Measurements from ENCODE around the gene MRPL10.

The MRPL10 gene

DNA sequence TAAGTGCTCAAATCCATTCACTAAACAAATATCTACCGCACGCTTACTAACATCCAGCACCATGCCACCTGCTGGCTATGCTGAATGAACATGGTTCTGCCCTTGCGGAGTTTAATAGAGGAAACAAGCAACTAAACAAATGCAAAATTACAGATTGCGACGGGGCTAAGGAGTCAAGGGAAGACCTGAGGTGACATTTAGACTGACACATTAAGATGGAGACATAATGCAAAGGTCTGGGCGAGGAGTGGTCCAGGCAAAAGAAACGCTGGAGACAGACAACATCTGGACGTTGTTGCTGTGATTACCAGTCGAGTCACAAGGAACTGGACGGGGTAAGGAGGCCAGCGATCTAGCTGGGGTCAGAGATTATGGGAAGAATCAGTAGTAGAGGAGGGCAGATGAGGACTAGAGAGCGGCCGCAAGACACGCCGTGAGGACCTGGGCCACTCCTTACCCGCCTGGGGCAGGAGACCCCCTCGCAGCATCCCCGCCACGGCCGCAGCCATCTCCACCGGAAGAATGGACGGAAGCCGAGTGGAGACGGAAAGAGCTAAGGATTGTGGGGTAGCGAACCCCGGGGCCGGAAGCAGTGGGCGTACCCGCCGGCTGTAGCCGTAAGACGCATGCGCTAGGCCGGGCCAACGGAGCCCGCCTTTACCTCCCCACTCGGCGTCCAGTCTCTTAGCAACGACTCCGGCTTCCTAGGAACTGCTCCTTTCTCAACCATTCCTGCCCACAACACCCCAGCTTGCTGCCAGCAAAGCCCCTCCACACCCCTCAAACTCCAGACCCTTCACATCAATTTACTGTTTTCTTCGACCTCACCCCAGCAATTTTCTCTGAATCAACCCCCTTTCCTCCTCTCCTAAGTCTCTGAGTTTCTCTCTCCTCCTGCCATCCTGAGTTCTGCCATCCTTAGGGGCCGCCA is at the start of gene MRPL10, which contains the start of gene LRRC46:
Gene MRPL10, minus strand, starts transcription at position 539 of the 931 bp plus-strand sequence. Its CDS starts 30 bp downstream, at position 509.
Gene LRRC46, plus strand, starts transcription at position 668 of the 931 bp plus-strand sequence. CDS start 320 bp downstream, outside the sequence.
- DNase-seq: peak; percentile 72 to 95 (median 86)

DNA sequence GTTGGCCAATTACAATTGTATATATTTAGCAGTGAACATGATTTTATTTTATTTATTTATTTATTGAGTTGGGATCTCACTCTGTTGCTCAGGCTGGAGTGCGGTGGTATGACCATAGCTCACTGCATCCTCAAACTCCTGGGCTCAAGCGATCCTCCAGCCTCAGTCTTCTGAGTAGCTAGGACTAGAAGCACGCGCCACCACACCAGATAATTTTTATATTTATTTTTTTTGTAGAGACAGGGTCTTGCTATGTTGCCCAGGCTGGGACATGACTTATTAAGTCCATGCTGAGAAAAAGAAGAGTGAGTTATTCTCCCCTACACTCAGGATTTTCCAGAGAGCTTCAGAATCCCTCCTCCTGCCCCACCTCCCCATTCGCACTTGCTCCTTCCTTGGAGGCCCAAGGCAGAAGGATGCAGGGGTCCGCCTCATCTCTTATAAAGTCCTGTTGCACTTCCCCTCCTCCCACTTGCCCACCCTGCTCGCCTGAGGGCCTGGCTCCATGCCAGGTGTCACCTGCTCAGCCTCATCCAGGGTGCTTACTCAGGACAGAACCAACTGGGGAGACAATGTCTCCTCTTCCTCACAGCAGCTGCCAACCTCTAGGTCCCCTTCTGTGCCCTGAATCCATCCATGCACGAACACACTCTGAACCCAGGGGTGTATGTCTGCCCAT is 48.6 kb upstream of the MRPL10 start:
- DNase-seq: no peak

DNA sequence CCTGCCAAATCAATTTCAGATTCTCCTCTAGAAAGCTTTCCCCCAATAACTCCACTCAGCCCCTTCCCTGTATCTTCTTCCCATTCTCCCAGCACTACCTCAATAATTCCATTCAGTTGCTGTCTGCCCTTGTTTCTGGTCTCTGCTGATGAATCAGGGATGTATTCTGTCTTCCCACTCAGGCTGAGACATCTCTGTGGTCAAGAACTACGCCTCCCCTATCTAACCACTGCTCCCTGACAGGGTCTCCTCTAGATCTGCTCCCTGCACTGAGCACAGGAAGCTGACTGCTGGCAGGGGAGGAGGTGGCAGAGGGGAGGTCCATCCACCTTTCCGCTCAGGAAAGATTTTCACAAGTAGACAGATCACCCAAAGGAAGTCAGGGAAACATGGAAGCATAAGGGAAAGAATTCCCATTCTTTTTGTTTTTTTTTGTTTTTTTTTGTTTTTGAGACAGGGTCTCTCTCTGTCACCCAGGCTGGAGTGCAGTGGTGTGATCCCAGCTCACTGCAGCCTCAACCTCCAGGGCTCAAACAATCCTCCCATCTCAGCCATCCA is 47.8 kb upstream of the MRPL10 start:
- DNase-seq: no peak

DNA sequence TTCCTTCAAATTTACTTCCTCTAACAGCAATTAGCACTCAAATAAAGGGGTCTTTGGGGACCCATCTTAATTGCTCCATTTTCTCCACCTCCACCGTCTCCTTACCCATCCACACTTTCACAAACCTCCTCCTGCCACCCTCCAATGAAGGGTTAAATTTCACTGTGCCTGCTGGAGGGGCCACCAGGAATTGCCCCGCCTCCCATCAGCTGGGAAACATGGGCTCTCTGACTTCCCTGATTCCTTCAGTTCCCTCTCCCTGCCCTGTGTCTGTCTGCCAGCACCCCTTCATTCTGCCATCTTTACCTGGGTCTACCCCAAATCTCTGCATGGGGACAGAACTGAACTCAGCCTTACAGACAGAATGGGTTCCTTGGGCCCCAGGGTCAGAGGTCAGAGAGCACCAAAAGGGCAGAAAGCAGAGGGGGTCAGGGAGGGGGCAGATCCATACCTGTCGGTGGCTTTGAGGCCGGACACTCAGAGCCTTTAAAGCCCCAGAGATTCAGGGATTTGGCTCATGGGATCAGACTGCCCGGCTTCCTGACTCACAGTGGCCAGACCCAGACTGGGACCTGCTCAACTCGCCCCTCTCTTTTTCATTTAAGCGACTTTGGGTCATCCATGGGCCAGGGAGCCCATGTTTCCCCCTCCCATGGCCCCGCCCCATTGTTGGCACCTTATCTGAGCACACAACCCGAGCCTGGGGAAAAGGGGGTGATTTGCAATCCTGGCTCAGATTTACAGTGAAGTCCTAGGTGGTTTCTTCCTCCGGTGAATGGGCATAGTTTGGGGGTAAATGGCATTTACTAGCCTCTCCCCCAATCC is 47.1 kb upstream of the MRPL10 start:
- DNase-seq: no peak

DNA sequence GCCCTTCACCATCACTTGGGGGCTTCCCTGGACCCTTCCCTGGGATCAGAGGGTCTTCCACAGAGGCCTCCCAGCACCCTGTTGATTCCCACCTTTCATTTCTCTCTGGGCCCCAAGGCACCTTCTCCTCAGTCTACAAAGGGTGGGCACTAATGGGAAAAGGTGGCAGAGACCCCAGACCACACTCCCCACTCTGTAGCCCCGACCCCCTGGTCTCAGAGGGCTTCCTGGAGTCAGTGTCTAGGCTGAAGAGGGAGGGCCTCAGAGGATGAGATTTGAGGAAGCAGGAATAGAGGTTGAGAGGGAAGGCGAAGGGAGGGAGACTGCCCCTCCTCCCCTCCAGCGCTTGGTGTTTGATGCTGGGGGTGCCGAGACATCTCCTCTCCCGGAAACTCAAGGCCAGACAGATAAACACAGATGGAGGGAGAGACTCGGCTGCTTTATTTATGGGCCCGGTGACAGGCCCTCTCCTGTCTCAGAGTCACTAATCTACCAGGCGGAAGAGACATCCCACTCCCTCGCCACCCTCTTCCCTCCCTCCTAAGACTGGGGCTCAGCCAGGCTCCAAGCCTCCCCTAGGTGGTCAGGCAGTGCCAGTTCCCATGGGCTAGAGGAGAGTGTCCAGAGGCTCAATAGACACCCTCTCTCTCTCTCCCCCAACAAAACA is 46.2 kb upstream of the MRPL10 start:
- no peak for DNase-seq

DNA sequence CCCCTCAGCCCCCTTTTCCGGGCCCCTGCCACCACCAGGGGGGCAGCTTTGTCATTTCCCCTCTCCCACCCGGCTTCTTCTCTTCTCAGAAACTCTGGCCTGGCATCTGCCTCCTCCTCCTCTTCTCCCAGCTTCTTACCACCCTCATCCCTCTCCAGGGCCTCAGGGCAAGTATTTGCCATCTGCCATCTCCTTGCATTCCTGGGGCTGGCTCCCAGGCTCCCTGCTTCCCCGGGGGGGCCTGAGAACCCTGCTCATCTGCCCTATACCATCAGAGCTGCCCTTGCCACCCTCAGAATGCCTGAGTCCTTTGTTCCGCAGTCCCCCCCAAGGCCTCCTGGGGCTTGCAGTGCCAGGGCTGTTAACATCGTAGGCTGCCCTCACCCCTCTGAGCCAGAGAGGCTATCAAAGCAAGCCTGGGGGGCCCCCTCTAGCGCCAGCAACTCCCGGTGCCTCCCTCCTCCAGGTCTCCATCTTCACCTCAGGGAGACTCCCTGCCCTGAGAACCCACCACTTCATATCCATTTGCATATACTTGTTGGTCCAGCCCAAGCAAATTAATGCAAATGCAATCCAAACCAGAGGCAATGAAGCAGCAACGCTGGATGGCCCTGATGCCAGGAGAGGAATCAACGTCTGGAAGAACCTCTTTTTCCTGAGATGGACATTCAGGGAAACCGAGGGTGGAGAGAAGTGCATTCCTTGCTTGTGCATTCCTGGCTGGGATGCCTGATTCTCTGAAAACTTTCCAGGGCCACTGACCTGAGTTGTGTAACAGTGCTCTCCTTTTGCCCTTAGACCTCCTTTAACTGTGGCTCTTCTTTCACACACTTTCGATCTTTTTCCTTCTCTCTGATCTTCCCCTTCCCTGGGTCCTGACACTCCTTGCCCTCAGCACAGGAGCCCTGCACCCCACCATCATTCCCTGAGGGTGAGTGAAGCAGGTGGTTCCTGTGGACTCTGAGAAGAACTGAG is 44.0 kb upstream of the MRPL10 start:
- no peak for DNase-seq

DNA sequence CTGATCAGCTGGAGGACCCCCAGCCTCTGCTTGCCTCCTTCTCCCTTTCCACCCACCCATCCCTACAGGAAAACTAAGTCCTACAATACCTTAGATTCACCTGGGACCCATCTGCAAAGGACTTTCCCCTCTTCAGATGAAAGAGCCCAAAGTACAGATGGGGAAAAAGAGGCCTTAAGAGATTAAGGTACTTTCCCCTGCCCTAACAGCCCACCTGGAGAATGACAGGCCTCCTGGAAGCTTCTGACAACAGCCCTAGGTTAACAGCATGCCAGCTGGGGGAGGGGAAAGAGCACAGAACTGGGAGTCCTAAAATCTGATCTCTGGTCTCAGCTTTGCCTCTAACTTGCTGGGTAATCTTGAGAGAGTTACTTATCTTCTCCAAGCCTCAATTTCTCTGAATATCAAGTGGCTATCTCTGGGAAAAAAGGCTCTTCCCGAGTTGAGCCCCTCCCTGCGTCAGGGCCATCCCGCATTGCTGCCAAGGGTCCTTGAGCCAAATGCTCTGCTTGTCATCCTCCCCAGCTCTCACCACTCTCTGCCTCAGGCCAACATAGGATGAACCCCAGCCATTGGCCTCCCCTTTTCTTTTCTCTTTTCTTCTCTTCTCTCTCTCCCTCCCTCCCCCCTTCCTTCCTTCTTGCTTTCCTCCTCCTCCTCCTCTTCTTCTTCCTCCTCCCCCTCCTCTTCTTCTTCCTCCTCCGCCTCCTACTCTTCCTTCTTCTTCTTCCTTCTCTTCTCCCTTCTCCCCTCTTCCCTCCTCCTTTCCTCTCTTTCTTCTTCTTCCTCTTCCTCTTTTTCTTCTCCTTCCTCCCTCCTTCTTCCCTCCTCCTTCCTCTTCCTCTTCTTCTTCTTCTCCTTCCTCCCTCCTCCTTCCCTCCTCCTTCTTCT is 42.1 kb upstream of the MRPL10 start:
- DNase-seq: no peak

DNA sequence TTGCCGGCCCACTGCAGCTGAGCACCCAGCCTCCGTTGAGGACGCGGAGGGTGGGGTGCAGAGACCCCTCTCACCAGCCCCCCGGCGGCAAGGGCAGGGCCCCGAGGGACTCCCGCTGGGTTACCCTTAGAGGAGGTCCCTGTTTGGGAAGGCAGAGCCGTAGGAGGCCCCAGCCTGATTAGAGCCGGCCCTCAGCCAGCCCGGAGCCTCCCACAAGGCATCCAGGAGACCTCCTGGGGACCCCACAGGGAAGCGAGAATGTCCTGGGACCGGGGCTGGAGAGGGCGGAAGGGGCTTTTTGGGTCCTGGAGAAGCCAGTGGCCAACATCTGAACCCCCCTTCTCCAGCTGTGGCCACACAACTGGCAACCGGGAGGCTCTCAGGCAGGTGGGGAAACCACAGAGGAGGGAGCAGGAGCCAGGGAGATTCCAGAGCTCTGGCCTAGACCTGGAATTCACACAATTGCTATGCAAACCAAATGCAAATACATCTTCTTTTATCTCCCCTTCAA is 41.4 kb upstream of the MRPL10 start:
- DNase-seq: no peak

DNA sequence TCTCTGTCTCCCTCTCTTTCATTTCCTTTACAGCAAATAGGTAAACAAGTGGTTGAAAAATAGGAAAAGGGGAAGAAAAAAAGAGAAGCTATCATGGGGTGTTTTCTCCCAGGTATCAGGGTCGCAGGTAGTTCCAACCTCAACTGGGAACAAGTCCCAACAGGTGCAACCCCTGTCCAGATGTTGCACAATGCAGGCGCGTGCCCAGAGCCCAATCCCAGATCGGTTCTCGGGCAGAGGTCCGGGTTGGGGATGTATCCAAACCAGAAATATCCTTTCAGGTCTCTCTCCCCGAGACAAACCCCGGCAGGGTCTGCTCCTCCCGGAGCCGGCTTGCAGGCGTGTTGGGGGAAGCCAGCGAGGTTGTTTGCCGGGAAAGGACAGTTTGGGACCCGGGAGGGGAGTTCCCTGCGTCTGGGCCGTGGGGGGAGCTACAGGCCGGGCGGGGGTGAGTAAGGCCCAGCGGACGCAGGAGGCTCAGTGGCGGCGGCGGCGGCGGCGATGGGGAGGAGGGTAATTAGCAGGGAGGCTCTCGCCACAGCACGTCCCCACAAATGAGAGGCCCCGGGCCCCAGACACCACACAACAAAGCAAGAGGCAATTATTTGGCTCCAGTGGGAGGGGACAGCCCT is 40.8 kb upstream of the MRPL10 start:
- DNase-seq: no peak

DNA sequence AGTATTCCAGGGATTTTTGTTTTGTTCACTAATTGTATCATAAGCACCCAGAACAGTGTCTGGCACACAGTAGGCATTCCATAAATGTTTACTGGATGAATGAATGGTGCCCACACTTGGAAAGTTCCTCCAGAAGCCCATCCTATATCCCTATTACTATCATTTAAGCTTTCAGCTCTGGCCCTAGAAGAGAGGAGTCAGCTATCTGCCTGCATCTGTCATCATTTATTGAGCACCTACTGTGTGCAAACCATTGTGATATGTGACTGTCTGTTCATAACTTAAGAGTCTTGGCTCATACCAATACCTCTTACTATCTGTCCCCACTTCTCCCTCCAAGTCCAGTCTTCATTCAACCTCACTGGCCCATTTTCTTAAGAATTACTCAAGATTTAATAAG is 39.7 kb upstream of the MRPL10 start:
- DNase-seq: no peak

DNA sequence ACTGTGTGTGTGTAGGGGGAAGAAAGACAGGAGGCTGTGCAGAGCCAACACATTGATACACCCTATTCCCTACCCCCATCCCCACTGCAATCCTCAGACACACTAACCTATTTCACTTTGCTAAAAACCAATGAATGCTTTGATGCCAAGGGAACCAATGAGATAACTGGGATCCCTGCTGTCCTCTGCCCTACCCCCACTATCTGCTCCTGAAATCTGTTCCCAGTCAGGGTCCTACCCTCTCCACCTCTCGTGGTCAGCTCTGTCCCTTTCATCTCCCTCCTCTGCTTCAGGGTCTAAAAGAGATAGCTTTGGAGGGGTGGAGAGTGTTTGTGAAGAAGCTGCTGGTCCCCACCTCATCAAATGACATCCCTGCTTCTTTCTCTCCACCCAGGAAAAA is 38.7 kb upstream of the MRPL10 start:
- DNase-seq: no peak

DNA sequence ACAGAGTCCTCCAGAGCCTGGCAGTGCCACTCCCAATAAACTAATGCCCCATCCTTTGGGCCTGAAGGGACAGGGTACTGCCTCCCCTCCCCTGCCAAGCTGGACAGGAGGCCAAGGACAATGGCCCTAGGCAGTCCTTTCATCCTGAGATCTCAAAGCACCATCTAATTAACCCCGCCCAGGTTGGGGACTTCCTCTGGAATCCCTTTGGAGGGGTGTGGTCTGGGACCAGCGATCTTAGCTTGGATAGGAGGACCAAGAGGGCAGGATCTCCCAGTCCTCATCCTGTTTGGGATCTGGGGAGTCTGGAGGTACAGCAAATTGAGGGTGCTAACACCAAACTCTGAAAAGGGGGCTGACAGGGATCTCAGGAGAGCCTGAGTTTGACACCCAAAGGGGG is 37.8 kb upstream of the MRPL10 start:
- DNase-seq: no peak

DNA sequence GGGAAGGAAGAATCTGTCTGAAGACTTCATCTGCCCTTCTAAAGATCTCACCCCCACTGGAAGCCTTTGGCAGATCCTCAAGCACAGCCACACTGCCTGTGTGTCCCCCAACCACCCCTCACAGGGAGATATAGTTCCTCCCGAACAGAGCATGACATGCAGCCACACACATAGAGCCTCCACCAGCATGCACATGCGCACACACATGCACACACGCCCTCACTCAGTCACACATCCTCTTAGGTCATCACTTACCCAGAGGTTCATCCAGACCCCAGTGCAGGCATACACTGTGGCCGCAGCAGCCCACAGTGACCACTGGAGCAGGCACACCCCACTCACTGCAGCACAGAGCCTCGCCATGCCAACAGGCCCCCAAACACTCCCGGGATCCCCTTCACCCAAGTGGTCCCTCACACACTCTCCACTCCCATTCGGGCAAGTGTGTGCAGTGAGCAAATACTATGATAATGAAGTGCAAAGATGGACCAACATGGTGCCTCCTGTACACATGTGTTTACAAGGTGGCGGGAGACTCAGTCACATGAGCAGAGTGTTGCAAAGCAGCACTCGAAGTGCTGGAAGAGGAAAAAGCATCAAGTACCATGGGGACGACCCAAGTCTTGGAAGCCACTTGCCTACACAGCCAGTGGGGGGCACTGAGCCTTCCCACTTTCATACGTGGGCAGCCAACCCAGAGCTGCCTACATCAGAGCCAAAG is 36.6 kb upstream of the MRPL10 start:
- DNase-seq: no peak

DNA sequence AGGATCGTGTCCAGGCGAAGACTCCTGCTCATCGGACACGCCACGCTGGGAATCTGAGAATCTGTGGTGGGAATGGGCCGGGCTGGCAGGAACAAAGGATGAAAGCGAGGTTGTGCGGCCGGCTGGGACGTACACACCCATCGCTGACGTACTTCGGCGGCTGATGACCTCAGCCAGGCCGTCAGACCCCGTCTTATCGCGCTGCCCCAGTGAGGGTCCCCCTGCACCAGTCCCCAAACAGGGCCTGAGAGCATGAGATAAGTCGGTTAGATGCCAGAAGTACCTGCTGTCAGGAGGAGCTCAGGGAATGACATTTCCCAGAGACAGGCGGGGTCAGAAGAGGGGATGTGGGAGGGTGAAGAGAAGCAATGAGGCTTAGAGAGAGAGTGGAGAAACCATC is 35.6 kb upstream of the MRPL10 start:
- no peak for DNase-seq

DNA sequence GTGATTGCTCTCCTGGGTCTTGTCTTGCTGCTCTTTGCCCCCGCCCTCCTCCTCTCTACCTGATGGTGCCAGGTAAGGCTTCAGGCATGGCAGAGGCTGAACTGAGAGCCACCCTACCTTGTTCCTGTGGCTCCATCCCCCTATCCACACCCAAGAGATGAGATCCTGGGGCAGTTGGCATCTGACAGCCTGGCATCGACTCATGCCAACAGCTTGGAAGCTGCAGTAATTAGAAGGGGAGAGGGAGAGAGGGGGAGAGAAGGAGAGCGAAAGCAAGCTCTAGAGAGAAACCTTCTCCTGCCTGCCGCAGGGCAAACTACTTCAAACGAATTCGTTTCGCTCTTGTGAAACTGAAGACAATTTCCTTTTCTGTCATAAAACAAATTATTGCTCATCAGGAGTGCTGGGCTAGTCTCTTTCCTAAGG is 33.5 kb upstream of the MRPL10 start:
- DNase-seq: no peak

DNA sequence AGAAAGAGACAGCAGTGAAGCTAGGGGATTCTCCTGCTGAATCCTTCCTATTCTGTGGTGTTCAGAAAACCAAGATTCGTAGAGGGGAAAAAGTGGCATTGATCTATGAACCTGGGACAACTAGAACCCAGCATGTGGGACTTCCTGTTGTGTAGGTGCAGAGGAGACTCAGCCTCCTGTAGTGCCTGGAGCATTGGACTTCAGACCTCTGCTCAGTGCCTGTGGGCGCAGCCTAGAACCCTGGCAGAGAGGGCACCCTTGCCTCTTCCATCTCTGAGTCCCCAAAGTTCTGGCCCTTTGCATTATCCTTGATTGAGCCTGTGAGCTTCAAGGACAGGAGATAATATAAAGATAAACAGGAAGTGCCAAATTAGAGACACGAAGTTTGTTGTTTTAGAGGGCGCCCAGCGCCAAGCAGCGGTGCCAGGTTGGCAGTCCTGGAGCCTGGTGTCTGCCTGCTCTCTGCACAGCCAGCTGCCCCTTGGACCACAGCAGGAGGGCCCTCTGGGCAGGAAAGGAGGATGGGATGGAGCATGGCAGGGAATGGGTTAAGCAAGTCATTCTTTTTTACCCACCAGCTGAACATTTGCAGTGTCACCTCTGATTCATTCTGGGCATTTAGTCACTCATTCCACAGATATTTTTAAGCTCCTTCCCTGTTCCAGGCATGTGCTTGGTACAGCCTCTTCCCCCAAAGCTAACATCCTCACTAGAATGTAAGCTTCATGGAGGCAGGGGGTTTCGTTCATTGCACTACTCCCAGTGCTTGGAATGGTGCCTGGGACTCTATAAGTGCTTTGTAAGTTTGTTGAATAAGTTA is 31.5 kb upstream of the MRPL10 start:
- no peak for DNase-seq

Measured in hypothalamus (tissue), 51 donors.